H1 (cell line): ENCODE results near the gene KCNA1. TPM values are rescaled to one million over a fixed set of nuclear protein-coding genes. Genes with fewer than 3 reads are reported as not detected.

Source experiments
- ATF2 ChIP-seq: IDR thresholded peaks from 2 replicates; pipeline ENCODE4 v1.6.1; 2012; ENCODE audit warnings: low read length, inconsistent platforms
- CHD2 ChIP-seq: IDR thresholded peaks from 2 replicates; pipeline ENCODE4 v1.6.1; 2012; ENCODE audit warnings: low read length, improper control_type of control experiment
- NRF1 ChIP-seq: IDR thresholded peaks from 2 replicates; pipeline ENCODE4 v1.6.1; 2011; ENCODE audit warnings: mild to moderate bottlenecking, low read depth, low read length, improper control_type of control experiment
- POLR2A ChIP-seq, 2 experiments: IDR thresholded peaks; 1 replicate in 1 of 2; 2 replicates in 1 of 2; pipeline ENCODE4 v1.6.1; 2011; ENCODE audit warnings: low read depth in 2 of 2, low read length in 2 of 2, mild to moderate bottlenecking in 2 of 2; ENCODE audit errors: control extremely low read depth in 1 of 2
- RBBP5 ChIP-seq: IDR thresholded peaks from 2 replicates; pipeline ENCODE4 v1.7.1; 2012; ENCODE audit warnings: low read depth, mild to moderate bottlenecking, inconsistent platforms, low read length, moderate library complexity, borderline replicate concordance
- polyA plus RNA-seq, 7 experiments: library from polyadenylated mRNA; depleted of rRNA in 3 of 7; stranded (reverse) in 5 of 7; unstranded in 2 of 7; fragments of >200 nt in 5 of 7; fragments of 200-250 nt in 2 of 7; gene quantifications; 1 replicate in 5 of 7; 2 replicates in 1 of 7; 4 replicates in 1 of 7; pipeline versions ENCODE4 v1.2.1 to v1.2.3, GENCODE V29; 2011 to 2013; ENCODE audit warnings: missing spikeins in 2 of 7, mixed read lengths in 2 of 7
- total RNA-seq: library from RNA; stranded (reverse); fragmentation: NEBNext Ultra II Directional; extraction: Animal tissue kit (Norgen Biotek cat#: 25700); gene quantifications from 2 replicates; pipeline ENCODE4 v1.2.1, GENCODE V29; 2021

Gene KCNA1
- total and polyA plus RNA-seq, 2 of the 8 experiments (the other 6 are each of a cell fraction or from before 2014, with no cell fraction given), result 0.23 to 0.30 TPM

- TF ChIP-seq ATF2, result no peak
- no peak for TF ChIP-seq CHD2
- no peak for TF ChIP-seq RBBP5
- TF ChIP-seq NRF1, result no peak
- TF ChIP-seq POLR2A (IDR thresholded peaks at IDR 0.05; ENCODE audit: control extremely low read depth in 1 of 2, low read depth in 2 of 2, low read length in 2 of 2), result no peak
These were observed 39.3 kb upstream of the KCNA1 start (continued) for GRCh38 chr12:4870423-4870822.
